HCT116 (cell line): ENCODE measurements around the gene LMCD1. TPM values are rescaled to one million over a fixed set of nuclear protein-coding genes. Genes with fewer than 3 reads are reported as not detected.

Experiments
- ATAC-seq: fragments of 200-7000 bp; cut with Tn5 transposase; 2 replicates; pipeline ENCODE4 v1.9.1; 2020; ENCODE audit warnings: mild to moderate bottlenecking, moderate library complexity
- BruUV-seq: library from RNA; stranded (reverse); fragments of 400-500 nt; replicated peaks from 2 replicates; lab custom pipeline; 2021; lab: Mats Ljungman, UMichigan
- CTCF ChIA-PET: fragments of 300-600 bp; sonication (Branson Sonifier 250); formaldehyde crosslinking; loops from one replicate; lab custom pipeline; 2021; ENCODE audit warnings: antibody characterized with exemption; lab: Charles Lee
- POLR2A ChIA-PET: fragments of 300-600, 350-600 bp; sonication (Branson Sonifier 250); formaldehyde crosslinking; loops from one replicate; lab custom pipeline; 2021; ENCODE audit warnings: antibody characterized with exemption; lab: Charles Lee
- RAD21 ChIA-PET, 2 experiments: fragments of 300-600 bp; sonication (Branson Sonifier 250); formaldehyde crosslinking; loops; one replicate each; lab custom pipeline; 2023; ENCODE audit warnings: low total read pairs in 2 of 2; ENCODE audit not compliant: uncharacterized antibody in 2 of 2, unreplicated experiment in 2 of 2, low non-redundant PET in 1 of 2; lab: Charles Lee
- DNase-seq: peaks from one replicate; pipeline ENCODE4 v3.0.0-alpha.2; 2010; ENCODE audit warnings: low read depth, low spot score
- H2AFZ ChIP-seq: fragments of 200-600 bp; shearing (Covaris generic), sonication (generic); 2 replicates; pipeline ENCODE4 v1.6.1; 2017; ENCODE audit warnings: low read depth, mixed run types, mixed read lengths, antibody characterized with exemption, low read length; ENCODE audit not compliant: poor library complexity, severe bottlenecking
- H3K27ac ChIP-seq: 2 replicates; pipeline ENCODE4 v1.5.1; 2012; ENCODE audit warnings: low read depth, low read length
- H3K27me3 ChIP-seq: fragments of 200-600 bp; sonication (generic); 2 replicates; pipeline ENCODE4 v1.6.1; 2016; ENCODE audit warnings: mixed run types, low read length, mixed read lengths; ENCODE audit not compliant: insufficient read depth
- H3K36me3 ChIP-seq, 2 experiments: fragments of 200-500 bp in 1 of 2; fragments of 200-600 bp in 1 of 2; sonication (Bioruptor generic) in 1 of 2; sonication (generic) in 1 of 2; 2 replicates each; pipeline versions ENCODE4 v1.5.1 to v1.6.1; 2014 to 2016; ENCODE audit warnings: low read length in 2 of 2, inconsistent platforms in 1 of 2, mixed read lengths in 1 of 2, mixed run types in 1 of 2; ENCODE audit not compliant: insufficient read depth in 2 of 2, control insufficient read depth in 1 of 2
- H3K4me1 ChIP-seq, 2 experiments: fragments of 200-600 bp in 1 of 2; sonication (generic) in 1 of 2; 2 replicates each; pipeline versions ENCODE4 v1.5.1 to v1.6.1; 2012 to 2017; ENCODE audit warnings: low read length in 2 of 2, inconsistent platforms in 1 of 2, mild to moderate bottlenecking in 1 of 2, mixed read lengths in 1 of 2, mixed run types in 1 of 2, moderate library complexity in 1 of 2; ENCODE audit not compliant: insufficient read depth in 2 of 2, control insufficient read depth in 1 of 2
- H3K4me2 ChIP-seq: fragments of 200-600 bp; sonication (generic); 2 replicates; pipeline ENCODE4 v1.6.1; 2017; ENCODE audit warnings: mixed run types, low read length, mixed read lengths
- H3K4me3 ChIP-seq, 2 experiments: fragments of 200-600 bp in 1 of 2; sonication (generic) in 1 of 2; replicated peaks in 1 of 2; 2 replicates each; pipeline ENCODE4 v1.5.1; 2011 to 2016; ENCODE audit warnings: low read length in 2 of 2, control low read depth in 1 of 2, low read depth in 1 of 2, mild to moderate bottlenecking in 1 of 2, mixed read lengths in 1 of 2, mixed run types in 1 of 2
- H3K79me2 ChIP-seq: fragments of 200-600 bp; sonication (generic); 2 replicates; pipeline ENCODE4 v1.6.1; 2017; ENCODE audit warnings: mild to moderate bottlenecking, mixed run types, low read length, moderate library complexity, mixed read lengths; ENCODE audit not compliant: insufficient read depth
- H3K9ac ChIP-seq: fragments of 200-600 bp; sonication (generic); 2 replicates; pipeline ENCODE4 v1.6.1; 2016; ENCODE audit warnings: low read length, mixed read lengths
- H3K9me2 ChIP-seq: fragments of 200-600 bp; sonication (generic), shearing (Covaris generic); 2 replicates; pipeline ENCODE4 v1.6.1; 2017; ENCODE audit warnings: mixed run types, mild to moderate bottlenecking, moderate library complexity; ENCODE audit not compliant: insufficient read depth
- H3K9me3 ChIP-seq, 2 experiments: fragments of 200-500 bp in 1 of 2; fragments of 200-600 bp in 1 of 2; sonication (Bioruptor generic) in 1 of 2; sonication (generic) in 1 of 2; 2 replicates each; pipeline ENCODE4 v1.6.1; 2014 to 2017; ENCODE audit warnings: low read length in 2 of 2, mixed read lengths in 2 of 2, inconsistent platforms in 1 of 2, low read depth in 1 of 2, mild to moderate bottlenecking in 1 of 2, mixed run types in 1 of 2, moderate library complexity in 1 of 2; ENCODE audit not compliant: control insufficient read depth in 1 of 2, insufficient read depth in 1 of 2
- H4K20me1 ChIP-seq: fragments of 200-600 bp; sonication (generic), shearing (Covaris generic); 2 replicates; pipeline ENCODE4 v1.6.1; 2017; ENCODE audit warnings: mixed run types, mild to moderate bottlenecking, moderate library complexity; ENCODE audit not compliant: insufficient read depth
- EGR1 ChIP-seq: IDR thresholded peaks from 2 replicates; pipeline ENCODE4 v1.6.1; 2012; ENCODE audit warnings: low read depth
- EZH2 ChIP-seq: fragments of 200-600 bp; sonication (generic); IDR thresholded peaks from 2 replicates; pipeline ENCODE4 v1.6.1; 2017; ENCODE audit warnings: antibody characterized with exemption, mixed run types
- SIN3A ChIP-seq: IDR thresholded peaks from 2 replicates; pipeline ENCODE4 v1.6.1; 2012; ENCODE audit warnings: low read depth
- YY1 ChIP-seq: IDR thresholded peaks from 2 replicates; pipeline ENCODE4 v1.6.1; 2011; ENCODE audit warnings: low read length, low read depth, moderate library complexity, mild to moderate bottlenecking; ENCODE audit not compliant: insufficient replicate concordance; ENCODE audit errors: extremely low read depth
- ZNF274 ChIP-seq: fragments of 200-500 bp; sonication (Bioruptor generic); IDR thresholded peaks from 2 replicates; pipeline ENCODE4 v1.6.1; 2014; ENCODE audit warnings: mild to moderate bottlenecking, low read depth, low read length, inconsistent platforms
- intact Hi-C: fragments of 100-400 bp; cut with micrococcal nuclease; formaldehyde crosslinking; loops from 2 replicates; pipeline ENCODE4 v1.10.0; 2022
- total RNA-seq: library from RNA; stranded (reverse); gene quantifications from one replicate; pipeline ENCODE4 v1.2.1, GENCODE V29; 2021; ENCODE audit not compliant: unreplicated experiment
- TF ChIP-seq, protein P1 (sequence below): IDR thresholded peaks from 2 replicates; pipeline ENCODE4 v1.6.1; 2011; ENCODE audit warnings: mild to moderate bottlenecking, low read length, moderate library complexity; ENCODE audit not compliant: insufficient replicate concordance; ENCODE audit errors: extremely low read depth
- TF ChIP-seq, protein P2 (sequence below): IDR thresholded peaks from 2 replicates; pipeline ENCODE4 v1.6.1; 2012
- TF ChIP-seq, protein P3 (sequence below): IDR thresholded peaks from 2 replicates; pipeline ENCODE4 v1.6.1; 2012

LMCD1 gene
- total RNA-seq, 1 experiment from 2014 or later = 4.6 TPM

DNA sequence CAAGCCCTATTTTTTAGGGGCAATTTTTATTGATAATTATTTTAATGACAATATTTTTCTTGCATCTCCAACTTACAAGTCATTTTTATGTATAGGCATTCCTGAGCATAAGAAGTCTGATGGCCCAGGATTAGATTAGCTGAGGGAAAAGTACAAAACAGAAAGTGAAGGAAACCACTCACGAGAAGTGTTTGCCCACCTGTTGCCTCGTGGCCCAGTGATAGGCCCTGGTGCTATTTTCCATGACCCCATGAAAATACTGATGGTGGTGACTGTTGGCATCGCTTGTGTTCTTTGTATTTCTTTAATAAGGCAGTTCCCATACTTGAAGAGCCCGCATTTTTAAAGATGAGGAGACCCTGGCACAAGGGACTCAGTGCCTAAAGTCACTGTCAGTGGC lies 7.9 kb upstream of the LMCD1 start:
- H3K9me2 ChIP-seq = no peaks in the 10 kb centered on the region
- no peaks in the 10 kb centered on the region for H3K36me3 ChIP-seq
- H3K27me3 ChIP-seq = no peaks in the 10 kb centered on the region
- H3K9ac ChIP-seq = no peak overlapping the region
- no peaks in the 10 kb centered on the region for H3K79me2 ChIP-seq
- RAD21 ChIA-PET = no interaction called here
- BruUV-seq = no TSS peak
- no peak for DNase-seq
- TF ChIP-seq YY1 = no peak
- no peak for TF ChIP-seq ZNF274
- TF ChIP-seq SIN3A = no peak
- TF ChIP-seq, protein P1, sequence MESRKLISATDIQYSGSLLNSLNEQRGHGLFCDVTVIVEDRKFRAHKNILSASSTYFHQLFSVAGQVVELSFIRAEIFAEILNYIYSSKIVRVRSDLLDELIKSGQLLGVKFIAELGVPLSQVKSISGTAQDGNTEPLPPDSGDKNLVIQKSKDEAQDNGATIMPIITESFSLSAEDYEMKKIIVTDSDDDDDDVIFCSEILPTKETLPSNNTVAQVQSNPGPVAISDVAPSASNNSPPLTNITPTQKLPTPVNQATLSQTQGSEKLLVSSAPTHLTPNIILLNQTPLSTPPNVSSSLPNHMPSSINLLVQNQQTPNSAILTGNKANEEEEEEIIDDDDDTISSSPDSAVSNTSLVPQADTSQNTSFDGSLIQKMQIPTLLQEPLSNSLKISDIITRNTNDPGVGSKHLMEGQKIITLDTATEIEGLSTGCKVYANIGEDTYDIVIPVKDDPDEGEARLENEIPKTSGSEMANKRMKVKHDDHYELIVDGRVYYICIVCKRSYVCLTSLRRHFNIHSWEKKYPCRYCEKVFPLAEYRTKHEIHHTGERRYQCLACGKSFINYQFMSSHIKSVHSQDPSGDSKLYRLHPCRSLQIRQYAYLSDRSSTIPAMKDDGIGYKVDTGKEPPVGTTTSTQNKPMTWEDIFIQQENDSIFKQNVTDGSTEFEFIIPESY = no peak
- TF ChIP-seq, protein P2, sequence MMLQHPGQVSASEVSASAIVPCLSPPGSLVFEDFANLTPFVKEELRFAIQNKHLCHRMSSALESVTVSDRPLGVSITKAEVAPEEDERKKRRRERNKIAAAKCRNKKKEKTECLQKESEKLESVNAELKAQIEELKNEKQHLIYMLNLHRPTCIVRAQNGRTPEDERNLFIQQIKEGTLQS = no peak
- no peak for TF ChIP-seq EZH2
- no peak for TF ChIP-seq EGR1
- TF ChIP-seq, protein P3, sequence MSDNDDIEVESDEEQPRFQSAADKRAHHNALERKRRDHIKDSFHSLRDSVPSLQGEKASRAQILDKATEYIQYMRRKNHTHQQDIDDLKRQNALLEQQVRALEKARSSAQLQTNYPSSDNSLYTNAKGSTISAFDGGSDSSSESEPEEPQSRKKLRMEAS = no peak
- TF ChIP-seq, all 23 proteins: peak for 0
- POLR2A ChIA-PET = no interaction called here
- ATAC-seq = no peak
- CTCF ChIA-PET = no interaction called here
- H3K4me3 ChIP-seq = no peak overlapping the region
- no peak overlapping the region for H3K27ac ChIP-seq
- H3K4me2 ChIP-seq = no peak overlapping the region
- intact Hi-C loops = no loop called here
- no peaks in the 10 kb centered on the region for H4K20me1 ChIP-seq
- peaks cover 0 to 21% of the 10 kb centered on the region in 2 experiments; a peak in 1 of 4 replicates for H3K4me1 ChIP-seq
- no peaks in the 10 kb centered on the region for H3K9me3 ChIP-seq
- H2AFZ ChIP-seq = no peak overlapping the region
